IPS-18c (cell line): ENCODE data around the gene THUMPD2.

Source experiments
- H3K4me3 ChIP-seq: 2 replicates; pipeline ENCODE4 v1.7.0; 2013; ENCODE audit warnings: low read depth, mild to moderate bottlenecking, low read length, moderate library complexity; ENCODE audit not compliant: insufficient read depth
- H3K9me3 ChIP-seq: one replicate; pipeline ENCODE4 v1.6.1; 2013; ENCODE audit warnings: mild to moderate bottlenecking, low read length, moderate library complexity; ENCODE audit not compliant: control insufficient read depth, insufficient read depth

Gene THUMPD2

GRCh38 chr2:39772812-39773152 is 6.3 kb downstream of the THUMPD2 start:
- Histone ChIP-seq H3K4me3 (no peak overlapping the region), H3K9me3 (no peaks in the 10 kb centered on the region)

GRCh38 chr2:39772086-39772811 is 6.8 kb downstream of the THUMPD2 start:
- Histone ChIP-seq H3K9me3 (no peaks in the 10 kb centered on the region), H3K4me3 (no peak overlapping the region)

GRCh38 chr2:39762448-39762847 is 16.6 kb downstream of the THUMPD2 start:
- no peaks in the 10 kb centered on the region for H3K9me3 ChIP-seq
- H3K4me3 ChIP-seq: no peak overlapping the region

GRCh38 chr2:39757156-39757555 is 21.9 kb downstream of the THUMPD2 start:
- H3K4me3 ChIP-seq: no peak overlapping the region

GRCh38 chr2:39755466-39755865 is 23.6 kb downstream of the THUMPD2 start:
- no peaks in the 10 kb centered on the region for H3K9me3 ChIP-seq
- no peak overlapping the region for H3K4me3 ChIP-seq

More at GRCh38 chr2:39757156-39757555, 21.9 kb downstream of the THUMPD2 start:
- no peaks in the 10 kb centered on the region for H3K9me3 ChIP-seq

GRCh38 chr2:39743269-39743776 is 35.7 kb downstream of the THUMPD2 start:
- Histone ChIP-seq H3K4me3 (no peak overlapping the region), H3K9me3 (no peaks in the 10 kb centered on the region)

GRCh38 chr2:39741871-39742270 is 37.2 kb downstream of the THUMPD2 start:
- no peaks in the 10 kb centered on the region for H3K9me3 ChIP-seq
- H3K4me3 ChIP-seq: no peak overlapping the region

GRCh38 chr2:39739386-39739785 is 39.7 kb downstream of the THUMPD2 start:
- Histone ChIP-seq H3K9me3 (no peaks in the 10 kb centered on the region), H3K4me3 (no peak overlapping the region)

- H3K9me3 ChIP-seq: no peaks in the 10 kb centered on the region
- no peak overlapping the region for H3K4me3 ChIP-seq
Measured at GRCh38 chr2:39738936-39739335, 40.1 kb downstream of the THUMPD2 start.

- H3K4me3 ChIP-seq: no peak overlapping the region
- H3K9me3 ChIP-seq: no peaks in the 10 kb centered on the region
Measured at GRCh38 chr2:39737661-39738060, 41.4 kb downstream of the THUMPD2 start.

GRCh38 chr2:39736640-39737039 is 42.4 kb downstream of the THUMPD2 start:
- no peaks in the 10 kb centered on the region for H3K9me3 ChIP-seq
- no peak overlapping the region for H3K4me3 ChIP-seq

GRCh38 chr2:39735648-39736047 is 43.4 kb downstream of the THUMPD2 start:
- no peak overlapping the region for H3K4me3 ChIP-seq
- H3K9me3 ChIP-seq: no peaks in the 10 kb centered on the region

GRCh38 chr2:39734445-39734844 is 44.6 kb downstream of the THUMPD2 start:
- Histone ChIP-seq H3K4me3 (no peak overlapping the region), H3K9me3 (no peaks in the 10 kb centered on the region)

- Histone ChIP-seq H3K4me3 (no peak overlapping the region), H3K9me3 (no peaks in the 10 kb centered on the region)
Measured at GRCh38 chr2:39733070-39733674, 45.9 kb downstream of the THUMPD2 start.

- H3K4me3 ChIP-seq: no peak overlapping the region
- H3K9me3 ChIP-seq: no peaks in the 10 kb centered on the region
Measured at GRCh38 chr2:39732482-39732881, 46.6 kb downstream of the THUMPD2 start.

- Histone ChIP-seq H3K9me3 (no peaks in the 10 kb centered on the region), H3K4me3 (no peak overlapping the region)
Measured at GRCh38 chr2:39731546-39731945, 47.5 kb downstream of the THUMPD2 start.

- H3K9me3 ChIP-seq: no peaks in the 10 kb centered on the region
- H3K4me3 ChIP-seq: no peak overlapping the region
Measured at GRCh38 chr2:39730685-39731302, 48.3 kb downstream of the THUMPD2 start.

GRCh38 chr2:39730276-39730675 is 48.8 kb downstream of the THUMPD2 start:
- no peaks in the 10 kb centered on the region for H3K9me3 ChIP-seq

More at GRCh38 chr2:39730276-39730675, 48.8 kb downstream of the THUMPD2 start:
- no peak overlapping the region for H3K4me3 ChIP-seq
